Activated B cell treated with CpG ODN at 0.5 μM for 24 hours (primary cell): ENCODE data around the gene FALEC. TPM values are rescaled to one million over a fixed set of nuclear protein-coding genes. Genes with fewer than 3 reads are reported as not detected.

Experiments used
- ATAC-seq: fragments of 200-7000 bp; cut with Tn5 transposase; one replicate; pipeline ENCODE4 v1.10.0; 2021; ENCODE audit warnings: low read depth, mild to moderate bottlenecking, moderate library complexity
- CTCF ChIA-PET: fragments of 350-600 bp; sonication (Branson Sonifier 250); formaldehyde crosslinking; loops from one replicate; lab custom pipeline; 2021; ENCODE audit warnings: antibody characterized with exemption; lab: Charles Lee
- POLR2A ChIA-PET: fragments of 350-600 bp; sonication (Branson Sonifier 250); formaldehyde crosslinking; loops from one replicate; lab custom pipeline; 2021; ENCODE audit warnings: antibody characterized with exemption; lab: Charles Lee
- DNase-seq: peaks from one replicate; pipeline ENCODE4 v3.0.0; 2022
- H3K27ac Mint-ChIP-seq: one replicate; pipeline ENCODE4 v1.8.0; 2020; ENCODE audit warnings: mixed read lengths
- H3K27me3 Mint-ChIP-seq: one replicate; pipeline ENCODE4 v1.8.0; 2021; ENCODE audit warnings: mixed read lengths
- H3K36me3 Mint-ChIP-seq: one replicate; pipeline ENCODE4 v1.8.0; 2021; ENCODE audit warnings: low read depth, mixed read lengths
- H3K4me1 Mint-ChIP-seq: one replicate; pipeline ENCODE4 v1.8.0; 2021; ENCODE audit warnings: mixed read lengths
- H3K4me3 Mint-ChIP-seq: one replicate; pipeline ENCODE4 v1.8.0; 2020; ENCODE audit warnings: mild to moderate bottlenecking, mixed read lengths
- H3K9me3 Mint-ChIP-seq: one replicate; pipeline ENCODE4 v1.8.0; 2020; ENCODE audit warnings: mixed read lengths
- intact Hi-C: fragments of 100-400 bp; cut with micrococcal nuclease; formaldehyde crosslinking; loops from one replicate; pipeline ENCODE4 v1.15.1; 2024
- total RNA-seq: library from RNA; stranded (reverse); gene quantifications from 2 replicates; pipeline ENCODE4 v1.2.3, GENCODE V29; 2022
- TF ChIP-seq, protein P1 (sequence below): fragments of 200-600 bp; IDR thresholded peaks from one replicate; pipeline ENCODE4 v1.8.0; 2022; ENCODE audit warnings: antibody characterized with exemption, mild to moderate bottlenecking

Gene FALEC
- total RNA-seq, 1 donor from 2014 or later: 1.1 TPM

DNA sequence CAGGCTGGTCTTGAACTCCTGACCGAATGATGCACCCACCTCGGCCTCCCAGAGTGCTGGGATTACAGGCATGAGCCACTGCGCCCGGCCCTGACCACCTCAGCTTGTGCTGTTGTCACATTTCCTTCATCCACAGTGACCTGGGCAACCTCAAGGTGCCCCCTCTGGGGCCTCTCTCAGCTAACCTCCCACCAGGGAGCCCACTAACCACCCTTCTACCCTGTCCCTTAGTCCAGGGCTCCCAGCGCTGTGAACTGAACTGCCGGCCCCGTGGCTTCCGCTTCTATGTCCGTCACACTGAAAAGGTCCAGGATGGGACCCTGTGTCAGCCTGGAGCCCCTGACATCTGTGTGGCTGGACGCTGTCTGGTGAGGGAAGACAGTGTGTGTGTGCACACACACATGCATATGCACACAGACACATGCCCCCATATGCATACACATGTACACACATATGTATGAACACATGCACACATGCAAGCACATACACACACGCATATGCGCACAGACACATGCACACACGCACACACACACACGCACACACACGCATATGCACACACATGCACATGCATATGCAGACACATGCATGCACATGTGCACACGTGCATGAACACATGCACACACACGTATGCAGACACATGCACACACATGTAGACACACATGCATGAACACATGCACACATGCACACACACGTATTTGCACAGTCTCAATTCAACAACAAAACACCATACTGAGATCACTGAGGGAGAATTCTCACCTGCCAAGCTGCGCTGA is 39.8 kb downstream of the FALEC start:
- TF ChIP-seq, protein P1, sequence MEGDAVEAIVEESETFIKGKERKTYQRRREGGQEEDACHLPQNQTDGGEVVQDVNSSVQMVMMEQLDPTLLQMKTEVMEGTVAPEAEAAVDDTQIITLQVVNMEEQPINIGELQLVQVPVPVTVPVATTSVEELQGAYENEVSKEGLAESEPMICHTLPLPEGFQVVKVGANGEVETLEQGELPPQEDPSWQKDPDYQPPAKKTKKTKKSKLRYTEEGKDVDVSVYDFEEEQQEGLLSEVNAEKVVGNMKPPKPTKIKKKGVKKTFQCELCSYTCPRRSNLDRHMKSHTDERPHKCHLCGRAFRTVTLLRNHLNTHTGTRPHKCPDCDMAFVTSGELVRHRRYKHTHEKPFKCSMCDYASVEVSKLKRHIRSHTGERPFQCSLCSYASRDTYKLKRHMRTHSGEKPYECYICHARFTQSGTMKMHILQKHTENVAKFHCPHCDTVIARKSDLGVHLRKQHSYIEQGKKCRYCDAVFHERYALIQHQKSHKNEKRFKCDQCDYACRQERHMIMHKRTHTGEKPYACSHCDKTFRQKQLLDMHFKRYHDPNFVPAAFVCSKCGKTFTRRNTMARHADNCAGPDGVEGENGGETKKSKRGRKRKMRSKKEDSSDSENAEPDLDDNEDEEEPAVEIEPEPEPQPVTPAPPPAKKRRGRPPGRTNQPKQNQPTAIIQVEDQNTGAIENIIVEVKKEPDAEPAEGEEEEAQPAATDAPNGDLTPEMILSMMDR: no peak
- Mint-ChIP-seq H3K27me3 (peaks cover 4% of the 10 kb centered on the region), H3K36me3 (no peaks in the 10 kb centered on the region), H3K4me3 (no peak overlapping the region), H3K9me3 (no peaks in the 10 kb centered on the region), H3K4me1 (peaks cover 24% of the 10 kb centered on the region), H3K27ac (no peak overlapping the region)
- CTCF ChIA-PET: interaction anchor here (13.3 kb wide), 1 partner anchor 61 kb away, joined by 358 read pairs; no protein-coding TSS in a partner anchor
- ATAC-seq (no peak), DNase-seq (no peak)
- POLR2A ChIA-PET: interaction anchor here (0.7 to 1.3 kb wide), 2 partner anchors 74 to 99 kb away, joined by 3 to 4 read pairs; partner anchors contain the start of gene ENSA
- intact Hi-C loops: no loop called here

DNA sequence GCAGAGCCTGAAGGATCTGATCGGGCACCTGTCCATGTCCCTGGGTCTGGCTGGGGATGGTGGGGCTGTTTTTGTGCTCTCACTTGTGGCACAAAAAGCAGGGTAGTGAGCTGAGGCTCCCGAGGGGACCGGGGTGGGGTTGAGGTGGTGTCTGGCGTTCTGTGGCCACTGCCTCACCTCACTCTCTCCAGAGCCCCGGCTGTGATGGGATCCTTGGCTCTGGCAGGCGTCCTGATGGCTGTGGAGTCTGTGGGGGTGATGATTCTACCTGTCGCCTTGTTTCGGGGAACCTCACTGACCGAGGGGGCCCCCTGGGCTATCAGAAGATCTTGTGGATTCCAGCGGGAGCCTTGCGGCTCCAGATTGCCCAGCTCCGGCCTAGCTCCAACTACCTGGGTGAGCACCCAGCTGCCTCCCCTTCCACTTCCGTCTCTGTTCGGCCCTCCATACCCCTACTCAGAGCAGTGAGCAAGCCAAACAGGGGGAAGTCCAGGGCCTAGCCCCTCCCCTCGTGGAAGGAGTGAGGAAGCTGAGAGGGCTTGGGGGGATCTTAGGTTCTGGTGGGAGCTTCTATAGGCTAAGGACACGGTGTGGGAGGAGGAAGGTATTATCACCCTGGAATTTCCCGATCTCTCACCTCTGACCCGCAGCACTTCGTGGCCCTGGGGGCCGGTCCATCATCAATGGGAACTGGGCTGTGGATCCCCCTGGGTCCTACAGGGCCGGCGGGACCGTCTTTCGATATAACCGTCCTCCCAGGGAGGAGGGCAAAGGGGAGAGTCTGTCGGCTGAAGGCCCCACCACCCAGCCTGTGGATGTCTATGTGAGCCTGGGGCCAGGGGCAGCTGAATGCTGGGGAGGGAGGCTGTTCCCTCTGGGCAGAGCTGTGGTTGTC is 40.7 kb downstream of the FALEC start:
- CTCF ChIA-PET: interaction anchor here (13.3 kb wide), 1 partner anchor 60 kb away, joined by 358 read pairs; no protein-coding TSS in a partner anchor
- Mint-ChIP-seq H3K9me3 (no peaks in the 10 kb centered on the region), H3K27me3 (peaks cover 2% of the 10 kb centered on the region), H3K4me3 (no peak overlapping the region), H3K27ac (no peak overlapping the region), H3K36me3 (no peaks in the 10 kb centered on the region), H3K4me1 (peaks cover 29% of the 10 kb centered on the region)
- no peak for DNase-seq
- TF ChIP-seq, protein P1: no peak
- POLR2A ChIA-PET: no interaction called here
- intact Hi-C loops: no loop called here
- no peak for ATAC-seq

DNA sequence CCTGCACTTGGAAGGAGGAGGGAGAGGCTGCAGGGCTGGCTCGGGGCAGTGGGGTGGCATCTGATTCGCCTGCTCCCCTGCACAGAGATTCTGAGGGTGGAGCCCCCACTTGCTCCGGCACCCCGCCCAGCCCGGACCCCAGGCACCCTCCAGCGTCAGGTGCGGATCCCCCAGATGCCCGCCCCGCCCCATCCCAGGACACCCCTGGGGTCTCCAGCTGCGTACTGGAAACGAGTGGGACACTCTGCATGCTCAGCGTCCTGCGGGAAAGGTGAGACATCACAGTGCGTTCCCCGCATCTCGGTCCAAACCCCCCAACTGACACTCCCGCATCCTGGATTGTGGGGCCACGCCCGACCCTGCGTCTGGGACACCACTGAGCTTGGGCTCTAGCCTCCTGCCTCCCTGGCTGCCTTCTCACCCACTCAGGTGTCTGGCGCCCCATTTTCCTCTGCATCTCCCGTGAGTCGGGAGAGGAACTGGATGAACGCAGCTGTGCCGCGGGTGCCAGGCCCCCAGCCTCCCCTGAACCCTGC is 41.6 kb downstream of the FALEC start:
- intact Hi-C loops: no loop called here
- Mint-ChIP-seq H3K27ac (no peak overlapping the region), H3K4me3 (no peak overlapping the region), H3K36me3 (no peaks in the 10 kb centered on the region), H3K9me3 (no peaks in the 10 kb centered on the region), H3K4me1 (peaks cover 25% of the 10 kb centered on the region), H3K27me3 (no peaks in the 10 kb centered on the region)
- no peak for DNase-seq
- CTCF ChIA-PET: interaction anchor here (13.3 kb wide), 1 partner anchor 59 kb away, joined by 358 read pairs; no protein-coding TSS in a partner anchor
- ATAC-seq: no peak
- TF ChIP-seq, protein P1: no peak
- POLR2A ChIA-PET: interaction anchor here (0.6 kb wide), 1 partner anchor 22 kb away, joined by 3 read pairs; the partner anchor contains the start of gene MCL1

DNA sequence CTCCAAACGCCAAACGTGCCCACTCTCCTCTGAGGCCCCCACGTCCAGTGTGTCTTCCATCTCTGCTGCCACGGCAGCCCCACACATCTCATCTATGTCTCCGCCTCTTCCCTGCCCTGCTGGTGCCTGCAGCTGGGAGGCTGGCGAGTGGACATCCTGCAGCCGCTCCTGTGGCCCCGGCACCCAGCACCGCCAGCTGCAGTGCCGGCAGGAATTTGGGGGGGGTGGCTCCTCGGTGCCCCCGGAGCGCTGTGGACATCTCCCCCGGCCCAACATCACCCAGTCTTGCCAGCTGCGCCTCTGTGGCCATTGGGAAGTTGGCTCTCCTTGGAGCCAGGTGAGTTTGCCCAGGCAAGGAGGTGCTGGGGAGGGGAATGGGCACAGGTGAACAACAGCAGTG is 42.3 kb downstream of the FALEC start:
- Mint-ChIP-seq H3K9me3 (no peaks in the 10 kb centered on the region), H3K4me1 (peaks cover 24% of the 10 kb centered on the region), H3K27ac (no peak overlapping the region), H3K4me3 (no peak overlapping the region), H3K27me3 (no peaks in the 10 kb centered on the region), H3K36me3 (no peaks in the 10 kb centered on the region)
- ATAC-seq (no peak), DNase-seq (no peak)
- intact Hi-C loops: no loop called here
- ChIA-PET CTCF (interaction anchor here (13.3 kb wide), 1 partner anchor 59 kb away, joined by 358 read pairs; no protein-coding TSS in a partner anchor), POLR2A (interaction anchor here (0.6 to 1.2 kb wide), 2 partner anchors 22 to 62 kb away, joined by 3 read pairs; partner anchors contain the start of gene MCL1)
- TF ChIP-seq, protein P1: no peak
